PC-9 (cell line): ENCODE data around the gene STX5. TPM values are rescaled to one million over a fixed set of nuclear protein-coding genes. Genes with fewer than 3 reads are reported as not detected.

Experiments
- BruUV-seq: library from RNA; stranded (reverse); fragments of 400-500 nt; replicated peaks from 2 replicates; lab custom pipeline; 2021; lab: Mats Ljungman, UMichigan
- CTCF ChIA-PET: fragments of 300-600 bp; sonication (Branson Sonifier 250); formaldehyde crosslinking; loops from one replicate; lab custom pipeline; 2022; ENCODE audit warnings: antibody characterized with exemption; lab: Charles Lee
- POLR2A ChIA-PET: fragments of 300-600 bp; sonication (Branson Sonifier 250); formaldehyde crosslinking; loops from one replicate; lab custom pipeline; 2022; ENCODE audit warnings: antibody characterized with exemption; ENCODE audit not compliant: unreplicated experiment; lab: Charles Lee
- DNase-seq, 2 experiments: peaks; one replicate each; pipeline versions ENCODE4 v3.0.0 to v3.0.0-alpha.2; 2015 to 2022; ENCODE audit warnings: mixed read lengths in 1 of 2
- H2AFZ ChIP-seq: fragments of 200-600 bp; sonication (generic); 2 replicates; pipeline ENCODE4 v1.8.1; 2017; ENCODE audit warnings: antibody characterized with exemption
- H3F3A ChIP-seq: fragments of 200-600 bp; sonication (generic); 2 replicates; pipeline ENCODE4 v1.8.1; 2017; ENCODE audit warnings: antibody characterized with exemption, mild to moderate bottlenecking, low read depth; ENCODE audit not compliant: insufficient read depth
- H3K27ac ChIP-seq: fragments of 200-600 bp; sonication (generic); 2 replicates; pipeline ENCODE4 v1.6.1; 2016; ENCODE audit warnings: mixed run types
- H3K27me3 ChIP-seq: fragments of 200-600 bp; sonication (generic); 2 replicates; pipeline ENCODE4 v1.6.1; 2016; ENCODE audit warnings: low read depth, mixed run types; ENCODE audit not compliant: insufficient read depth
- H3K36me3 ChIP-seq: fragments of 200-600 bp; sonication (generic); 2 replicates; pipeline ENCODE4 v1.6.1; 2016; ENCODE audit warnings: low read depth, mixed run types
- H3K4me1 ChIP-seq: fragments of 200-600 bp; sonication (generic); replicated peaks from 2 replicates; pipeline ENCODE4 v1.6.1; 2016; ENCODE audit warnings: mixed run types; ENCODE audit not compliant: insufficient read depth
- H3K4me2 ChIP-seq: fragments of 200-600 bp; sonication (generic); 2 replicates; pipeline ENCODE4 v1.6.1; 2017; ENCODE audit warnings: mixed run types
- H3K4me3 ChIP-seq: fragments of 200-600 bp; sonication (generic); 2 replicates; pipeline ENCODE4 v1.6.1; 2016; ENCODE audit warnings: mixed run types
- H3K79me2 ChIP-seq: fragments of 200-600 bp; sonication (generic); 2 replicates; pipeline ENCODE4 v1.6.1; 2017; ENCODE audit warnings: low read depth, mixed run types
- H3K9me2 ChIP-seq: fragments of 200-600 bp; sonication (generic); 2 replicates; pipeline ENCODE4 v1.8.1; 2017; ENCODE audit warnings: mild to moderate bottlenecking; ENCODE audit not compliant: insufficient read depth
- H3K9me3 ChIP-seq: fragments of 200-600 bp; sonication (generic); 2 replicates; pipeline ENCODE4 v1.8.1; 2016; ENCODE audit warnings: low read depth; ENCODE audit not compliant: insufficient read depth
- H4K20me1 ChIP-seq: fragments of 200-600 bp; sonication (generic); 2 replicates; pipeline ENCODE4 v1.8.1; 2017; ENCODE audit not compliant: insufficient read depth
- CTCF ChIP-seq: fragments of 200-600 bp; sonication (generic); conservative IDR thresholded peaks from 2 replicates; pipeline ENCODE4 v1.6.1; 2017; ENCODE audit warnings: mixed run types, antibody characterized with exemption, mild to moderate bottlenecking, moderate library complexity
- EZH2 ChIP-seq: fragments of 200-600 bp; sonication (generic); IDR thresholded peaks from 2 replicates; pipeline ENCODE4 v1.8.0; 2017; ENCODE audit warnings: antibody characterized with exemption, low read depth
- intact Hi-C: fragments of 100-400 bp; cut with micrococcal nuclease; formaldehyde crosslinking; loops from one replicate; pipeline ENCODE4 v1.10.0; 2022; ENCODE audit not compliant: unreplicated experiment
- total RNA-seq: library from RNA; stranded (reverse); gene quantifications from 2 replicates; pipeline ENCODE4 v1.2.3, GENCODE V29; 2021

Gene STX5
- total RNA-seq, 1 experiment from 2014 or later: 65.8 TPM

GRCh38 chr11:62778441-62778840 lies 53.4 kb downstream of the STX5 start:
- intact Hi-C loops: no loop called here
- H3K27ac ChIP-seq: no peak overlapping the region
- DNase-seq: no peak
- H3K27me3 ChIP-seq: no peaks in the 10 kb centered on the region
- no peaks in the 10 kb centered on the region for H4K20me1 ChIP-seq
- H3K4me2 ChIP-seq: no peak overlapping the region
- POLR2A ChIA-PET: no interaction called here
- H3K4me1 ChIP-seq: no peaks in the 10 kb centered on the region
- no peak overlapping the region for H3K4me3 ChIP-seq
- H2AFZ ChIP-seq: no peak overlapping the region
- no peak for TF ChIP-seq CTCF
- no peak for TF ChIP-seq EZH2
- H3K9me2 ChIP-seq: no peaks in the 10 kb centered on the region
- peaks cover 10% of the 10 kb centered on the region for H3K36me3 ChIP-seq
- peaks cover 11% of the 10 kb centered on the region; the same call in 1 of the 2 replicates for H3F3A ChIP-seq
- no TSS peak for BruUV-seq
- peaks cover 4% of the 10 kb centered on the region for H3K79me2 ChIP-seq
- H3K9me3 ChIP-seq: no peaks in the 10 kb centered on the region
- CTCF ChIA-PET: no interaction called here

GRCh38 chr11:62777389-62777788 lies 54.5 kb downstream of the STX5 start:
- Histone ChIP-seq H3K27ac (no peak overlapping the region), H3K79me2 (peaks cover 15% of the 10 kb centered on the region), H3K4me3 (no peak overlapping the region), H3F3A (peaks cover 10% of the 10 kb centered on the region; the same call in 1 of the 2 replicates), H3K9me2 (no peaks in the 10 kb centered on the region), H3K36me3 (0 out of 2 replicates have a peak, but pooled peaks cover 6% of the 10 kb centered on the region), H2AFZ (no peak overlapping the region), H3K4me1 (peaks cover 4% of the 10 kb centered on the region; the same call in 1 of the 2 replicates), H3K9me3 (no peaks in the 10 kb centered on the region), H4K20me1 (no peaks in the 10 kb centered on the region), H3K4me2 (no peak overlapping the region), H3K27me3 (no peaks in the 10 kb centered on the region)
- BruUV-seq: no TSS peak
- TF ChIP-seq EZH2 (no peak), CTCF (no peak)
- POLR2A ChIA-PET: no interaction called here
- intact Hi-C loops: no loop called here
- no peak for DNase-seq
- CTCF ChIA-PET: interaction anchor here (0.6 kb wide), 1 partner anchor 11 kb away, joined by 4 read pairs; no protein-coding TSS in a partner anchor

GRCh38 chr11:62775646-62776045 lies 56.2 kb downstream of the STX5 start:
- Histone ChIP-seq H3K36me3 (0 out of 2 replicates have a peak, but pooled peaks cover 6% of the 10 kb centered on the region), H3K4me2 (no peak overlapping the region), H4K20me1 (no peaks in the 10 kb centered on the region), H3K27me3 (no peaks in the 10 kb centered on the region), H3K9me2 (no peaks in the 10 kb centered on the region), H3F3A (peaks cover 19% of the 10 kb centered on the region), H3K4me1 (peaks cover 11% of the 10 kb centered on the region), H3K9me3 (no peaks in the 10 kb centered on the region), H3K79me2 (peaks cover 23% of the 10 kb centered on the region), H2AFZ (no peak overlapping the region), H3K4me3 (no peak overlapping the region), H3K27ac (no peak overlapping the region)
- BruUV-seq: no TSS peak
- TF ChIP-seq EZH2 (no peak), CTCF (no peak)
- ChIA-PET POLR2A (no interaction called here), CTCF (interaction anchor here (1.4 kb wide), 1 partner anchor 11 kb away, joined by 18 read pairs; no protein-coding TSS in a partner anchor)
- intact Hi-C loops: no loop called here
- DNase-seq: no peak
